ENCODE measurements around the gene KNOP1.

KNOP1 gene

DNA sequence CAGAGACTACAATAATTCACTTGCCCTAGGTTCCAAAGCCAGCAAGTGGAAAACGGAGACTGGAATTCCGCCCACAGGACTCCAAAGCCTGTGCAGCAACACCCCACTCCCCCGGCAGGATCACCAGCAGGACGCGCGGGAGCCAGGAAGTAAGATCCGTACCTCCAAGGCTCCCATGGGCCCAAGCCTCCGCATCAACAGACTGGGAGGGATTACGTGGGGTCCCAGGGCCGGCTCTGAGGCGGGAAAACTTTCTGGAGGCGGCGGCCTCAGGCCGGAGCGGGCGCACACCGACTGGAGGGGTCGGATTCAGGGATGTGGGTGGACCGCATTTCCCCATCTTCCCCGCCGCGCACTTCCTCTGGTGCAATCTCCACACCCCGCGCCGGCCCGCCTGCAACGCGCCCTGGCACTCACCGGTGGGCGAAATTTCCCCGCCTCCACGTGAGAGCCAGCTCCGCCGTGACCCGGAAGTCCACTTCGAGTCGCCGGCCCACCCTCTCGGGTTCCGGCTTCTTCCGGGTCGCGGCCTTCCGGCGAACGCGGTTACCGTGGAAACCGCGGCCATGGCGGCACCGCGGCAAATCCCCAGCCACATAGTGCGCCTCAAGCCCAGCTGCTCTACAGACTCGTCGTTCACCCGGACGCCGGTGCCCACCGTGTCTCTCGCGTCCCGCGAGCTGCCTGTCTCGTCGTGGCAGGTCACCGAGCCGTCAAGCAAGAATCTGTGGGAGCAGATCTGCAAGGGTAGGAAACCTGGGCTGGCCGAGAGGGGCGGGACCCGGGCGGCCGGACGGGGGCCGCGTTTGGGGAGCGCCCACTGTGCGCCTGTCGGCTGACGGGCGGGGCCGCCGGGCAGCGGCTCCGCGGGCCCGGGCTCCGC, at the start of gene KNOP1, which contains the start of gene IQCK:
Gene KNOP1 (minus strand): TSS at position 487 of the 883 bp plus-strand sequence. CDS start 3,192 bp downstream, outside the sequence.
Gene IQCK (plus strand): TSS at position 531 of the 883 bp plus-strand sequence. CDS start 36 bp downstream, at position 567.
- DNase-seq = peak; percentile 98

DNA sequence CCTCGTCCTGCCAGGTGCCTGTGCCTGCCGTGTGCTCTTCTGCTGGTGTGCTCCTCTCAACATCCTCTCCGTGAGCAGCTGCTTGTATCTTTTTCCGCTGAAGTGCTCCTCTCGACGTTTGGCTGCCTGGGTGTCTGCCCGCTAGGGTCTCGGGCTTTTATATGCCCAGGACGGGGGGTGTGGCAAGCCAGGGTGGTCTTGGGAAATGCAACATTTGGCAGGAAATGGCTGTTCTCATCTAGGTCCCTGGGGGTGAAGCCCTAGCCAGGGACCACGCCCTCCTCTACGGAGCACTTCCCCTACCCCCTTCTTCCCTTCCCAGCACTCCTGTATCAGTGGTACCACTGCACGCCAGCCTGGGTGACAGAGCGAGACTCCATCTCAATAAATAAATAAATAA, 49.5 kb upstream of the KNOP1 start:
- DNase-seq = no peak

- DNase-seq = no peak
Observed at GRCh38 chr16:19766988-19767387, 49.0 kb upstream of the KNOP1 start.

GRCh38 chr16:19766554-19766884, 48.5 kb upstream of the KNOP1 start:
- no peak for DNase-seq

DNA sequence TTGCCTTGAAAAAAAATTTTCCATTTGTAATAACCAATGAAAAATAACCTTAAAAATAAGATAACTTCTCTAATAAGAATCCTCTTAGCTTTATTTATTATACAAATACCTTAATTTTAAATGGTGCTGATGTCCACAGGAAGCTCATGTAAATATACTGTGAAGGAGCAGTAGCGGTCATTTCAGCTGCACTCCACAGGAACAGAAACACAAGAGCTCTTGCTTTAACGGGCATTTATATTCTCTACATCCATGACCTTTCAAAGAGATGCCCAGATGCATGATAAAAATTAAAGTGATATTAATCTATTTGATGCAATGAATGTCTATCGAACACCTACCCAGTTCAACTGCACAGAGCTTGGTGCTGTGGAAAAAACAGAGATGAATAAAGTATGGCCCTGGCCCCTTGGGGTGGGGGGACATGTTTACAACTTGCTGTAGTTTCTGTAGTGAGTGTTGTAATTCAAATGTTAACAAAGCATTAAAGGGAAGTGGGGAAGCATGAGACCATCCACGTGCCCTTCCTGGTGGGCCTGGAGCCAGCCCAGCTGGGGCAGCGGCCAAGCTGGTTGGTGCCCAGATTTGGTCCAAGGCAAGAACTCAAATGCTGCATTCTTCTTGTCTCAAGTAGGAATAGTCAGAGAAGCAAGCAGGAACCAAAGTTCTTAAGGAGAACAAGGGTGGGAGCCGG, 48.0 kb upstream of the KNOP1 start:
- no peak for DNase-seq

DNA sequence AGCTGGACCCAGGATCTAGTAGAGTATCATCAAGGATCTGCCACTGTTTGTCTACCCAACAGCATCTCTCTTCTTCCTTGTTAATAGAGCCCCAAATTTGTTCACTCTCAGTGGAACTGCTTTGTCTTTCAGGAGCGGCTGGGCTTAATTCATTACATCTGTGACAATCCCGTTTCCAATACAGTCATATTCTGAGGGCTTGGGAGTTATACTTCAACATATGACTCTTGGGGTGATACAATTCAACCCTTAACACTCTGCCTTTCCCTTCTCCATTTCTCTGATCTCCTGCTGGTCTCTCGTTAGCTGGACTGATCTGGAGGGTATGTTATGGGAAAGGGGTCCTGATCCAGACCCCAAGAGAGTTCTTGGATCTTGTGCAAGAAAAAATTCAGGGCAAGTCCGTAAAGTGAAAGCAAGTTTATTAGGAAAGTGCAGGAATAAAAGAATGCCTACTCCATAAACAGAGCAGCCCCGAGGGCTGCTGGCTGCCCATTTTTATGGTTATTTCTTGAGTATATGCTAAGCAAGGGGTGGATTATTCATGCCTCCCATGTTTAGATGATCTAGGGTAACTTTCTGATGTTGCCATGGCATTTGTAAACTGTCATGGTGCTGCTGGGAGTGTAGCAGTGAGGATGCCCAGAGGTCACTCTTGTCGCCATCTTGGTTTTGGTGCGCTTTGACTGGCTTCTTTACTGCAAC, 42.5 kb upstream of the KNOP1 start:
- DNase-seq = no peak

DNA sequence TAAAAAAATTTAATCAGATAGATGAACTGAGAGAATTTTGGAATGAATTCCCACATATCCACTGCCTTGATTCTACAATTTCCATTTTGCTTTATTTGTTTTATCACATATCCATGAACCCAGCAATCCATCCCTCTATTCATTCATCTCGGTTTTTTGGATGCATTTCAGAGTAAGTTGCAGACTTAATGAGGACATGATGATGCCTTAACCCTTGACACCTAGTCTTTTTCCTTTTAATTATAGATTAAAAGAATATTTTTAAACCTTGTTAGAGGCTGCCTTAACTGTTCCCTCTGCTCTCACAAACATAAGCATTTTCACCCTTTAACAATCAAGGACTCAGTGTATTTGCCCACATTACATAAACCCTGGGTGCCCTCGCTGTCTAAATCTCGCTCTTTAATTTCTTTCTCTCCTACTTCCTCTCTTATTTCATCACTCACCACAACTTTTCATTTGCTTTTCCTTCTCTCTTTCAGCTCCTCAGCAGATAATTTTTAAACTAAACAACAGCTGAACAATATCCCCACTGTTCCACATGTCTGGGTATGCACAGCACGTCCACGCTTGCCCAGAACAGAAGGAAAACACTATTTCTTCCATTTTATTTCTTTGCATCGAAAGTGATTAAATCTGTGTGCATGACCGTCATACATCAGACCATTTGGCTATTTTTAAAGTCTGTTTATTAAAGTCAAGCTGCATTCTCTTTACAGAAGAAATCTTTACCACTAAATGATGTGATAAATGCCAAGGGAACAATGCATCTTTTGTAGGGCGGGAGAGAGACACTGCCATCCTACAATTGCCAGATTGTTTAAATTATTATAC, 40.0 kb upstream of the KNOP1 start:
- DNase-seq = peak; percentile 69

GRCh38 chr16:19757026-19757425, 39.0 kb upstream of the KNOP1 start:
- peak; percentile 38 for DNase-seq

DNA sequence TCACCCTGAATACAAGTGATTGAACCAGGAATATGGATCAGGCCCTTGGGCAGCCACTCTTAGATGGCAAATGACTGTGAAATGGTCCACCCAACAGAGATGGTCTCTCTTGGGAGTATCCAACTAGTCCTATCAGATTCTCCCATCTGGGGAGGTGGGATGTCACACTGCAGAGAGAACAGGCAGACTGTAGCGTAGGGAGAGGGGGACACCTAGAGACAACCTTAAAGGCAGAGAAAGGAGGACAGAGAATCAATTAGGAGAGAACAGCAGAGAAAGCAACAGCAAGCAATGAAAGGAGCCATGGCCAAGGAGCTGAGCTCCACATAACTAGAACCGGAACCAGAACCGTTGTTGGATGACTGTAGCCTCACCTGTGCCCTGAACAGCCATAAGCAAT, 37.2 kb upstream of the KNOP1 start:
- DNase-seq = no peak

DNA sequence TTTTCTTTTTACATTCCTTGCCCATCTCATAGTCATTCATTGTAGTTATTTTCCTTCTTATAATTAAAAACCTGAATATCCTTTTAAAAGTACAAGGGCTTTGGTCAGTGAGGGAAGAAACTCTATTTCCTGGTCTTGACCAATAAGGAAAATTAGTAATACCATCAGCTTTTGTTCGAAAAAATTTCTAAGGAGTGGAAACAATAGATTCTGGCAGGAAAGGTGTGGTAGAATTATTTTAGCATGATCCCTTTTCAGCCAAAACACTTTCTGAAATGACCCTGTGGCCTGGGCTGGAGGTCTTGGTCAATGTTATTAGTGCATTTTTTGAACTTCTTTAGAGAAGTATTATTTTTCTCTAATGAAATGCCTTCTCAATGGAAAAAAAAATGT, 36.6 kb upstream of the KNOP1 start:
- DNase-seq = no peak

GRCh38 chr16:19753815-19754643, 36.0 kb upstream of the KNOP1 start:
- no peak for DNase-seq

GRCh38 chr16:19751478-19752385, 33.7 kb upstream of the KNOP1 start:
- DNase-seq = no peak

GRCh38 chr16:19749571-19750080, 31.6 kb upstream of the KNOP1 start:
- DNase-seq = no peak

DNA sequence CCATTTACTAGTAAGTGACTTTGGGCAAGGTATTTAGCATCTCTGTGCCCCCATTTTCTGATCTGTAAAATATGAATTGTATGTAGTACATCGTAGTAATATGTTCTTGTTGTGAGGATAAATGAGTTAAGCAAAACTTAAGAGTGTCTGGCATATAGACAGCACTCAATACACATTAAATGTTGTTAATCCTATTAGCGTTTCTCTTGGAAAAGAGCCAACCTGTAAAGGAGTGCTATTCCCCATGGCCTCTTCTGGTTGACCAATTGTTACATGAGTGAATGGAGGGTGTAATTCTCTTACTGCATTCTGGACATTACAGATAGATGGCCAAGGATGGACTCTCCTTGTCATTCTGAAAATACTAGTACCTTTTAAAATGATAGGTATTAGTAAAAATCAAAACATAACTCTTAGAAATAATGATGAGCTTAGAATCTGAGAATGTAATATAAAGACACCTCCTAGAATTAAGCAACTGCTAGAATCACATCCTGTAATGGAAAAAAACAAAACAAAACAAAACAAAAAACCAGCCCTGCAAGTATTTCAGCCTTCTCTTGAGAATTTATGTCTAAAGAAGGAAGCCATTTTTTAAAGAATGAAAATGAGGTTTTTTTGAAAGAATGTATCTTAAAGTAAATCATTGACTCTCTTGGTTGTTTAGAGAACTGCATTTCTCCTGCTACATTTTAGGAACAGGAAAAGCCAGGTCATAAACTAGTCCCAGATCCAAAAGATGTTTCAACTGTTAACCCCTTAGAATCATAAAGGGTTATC, 30.6 kb upstream of the KNOP1 start:
- DNase-seq = peak; percentile 52

GRCh38 chr16:19746561-19746960, 28.5 kb upstream of the KNOP1 start:
- no peak for DNase-seq

GRCh38 chr16:19745286-19746010, 27.4 kb upstream of the KNOP1 start:
- no peak for DNase-seq

- peak; percentile 68 for DNase-seq
Observed at GRCh38 chr16:19744670-19745069, 26.6 kb upstream of the KNOP1 start.

- DNase-seq = peak; percentile 69
Observed at GRCh38 chr16:19743816-19744159, 25.8 kb upstream of the KNOP1 start.

DNA sequence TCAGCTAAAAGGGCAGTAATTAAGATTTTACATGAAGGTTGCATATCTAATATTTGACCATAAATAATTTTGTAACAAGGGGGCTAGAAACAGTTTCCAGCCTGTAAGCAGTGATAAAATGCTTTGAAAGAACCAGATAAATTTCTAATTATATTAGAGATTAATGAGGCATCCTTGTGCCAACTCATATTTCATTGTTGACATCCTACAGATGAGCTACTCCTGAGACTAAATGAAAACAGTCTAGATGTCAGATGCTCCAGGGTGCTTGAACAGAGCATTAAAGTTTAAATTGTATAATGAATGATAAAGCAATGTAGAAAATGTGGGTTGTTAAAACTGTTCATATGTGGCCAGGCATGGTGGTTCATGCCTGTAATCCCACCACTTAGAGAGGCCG, 23.3 kb upstream of the KNOP1 start:
- DNase-seq = no peak

Measured in NCI-H69 (cell line).